HG03066 (cell line): ENCODE results near the gene POLR2C.

ENCODE experiments used
- ATAC-seq: cut with Tn5 transposase; IDR thresholded peaks from one replicate; pipeline ENCODE4 v1.9.1; 2021; ENCODE audit warnings: low read depth; ENCODE audit not compliant: unreplicated experiment

Gene POLR2C

GRCh38 chr16:57517397-57518367 lies 55.2 kb downstream of the POLR2C start:
- ATAC-seq: no peak

- no peak for ATAC-seq
These were observed 56.0 kb downstream of the POLR2C start for GRCh38 chr16:57518520-57518919.

GRCh38 chr16:57518922-57519321 lies 56.4 kb downstream of the POLR2C start:
- no peak for ATAC-seq

GRCh38 chr16:57519796-57520360 lies 57.4 kb downstream of the POLR2C start:
- no peak for ATAC-seq
